Adipocyte (in vitro differentiated cells): Measurements from ENCODE around the gene ALPL.
"Not testable (repeated sequence)": the region's sequence is repeated elsewhere in the genome, so short reads cannot be mapped to it uniquely, and the experiment has no call there.

Source experiments
- DNase-seq: peaks from one replicate; pipeline ENCODE4 v3.0.0-alpha.2; 2015; ENCODE audit warnings: low read depth
- H3K27me3 ChIP-seq: replicated peaks from 2 replicates; pipeline ENCODE4 v1.7.0; 2013; ENCODE audit warnings: mild to moderate bottlenecking, low read length, moderate library complexity; ENCODE audit not compliant: control insufficient read depth, insufficient read depth
- H3K36me3 ChIP-seq: 2 replicates; pipeline ENCODE4 v1.7.0; 2013; ENCODE audit warnings: low read length, mild to moderate bottlenecking, moderate library complexity; ENCODE audit not compliant: control insufficient read depth, insufficient read depth, severe bottlenecking
- H3K4me1 ChIP-seq: 2 replicates; pipeline ENCODE4 v1.7.0; 2013; ENCODE audit warnings: mild to moderate bottlenecking, low read length, moderate library complexity; ENCODE audit not compliant: control insufficient read depth, insufficient read depth
- H3K4me3 ChIP-seq: 2 replicates; pipeline ENCODE4 v1.7.0; 2013; ENCODE audit warnings: mild to moderate bottlenecking, low read length, moderate library complexity
- H3K9ac ChIP-seq: 2 replicates; pipeline ENCODE4 v1.7.0; 2013; ENCODE audit warnings: mild to moderate bottlenecking, low read length, moderate library complexity
- H3K9me3 ChIP-seq: 2 replicates; pipeline ENCODE4 v1.7.0; 2013; ENCODE audit warnings: mild to moderate bottlenecking, low read length, moderate library complexity; ENCODE audit not compliant: control insufficient read depth

Gene ALPL

DNA sequence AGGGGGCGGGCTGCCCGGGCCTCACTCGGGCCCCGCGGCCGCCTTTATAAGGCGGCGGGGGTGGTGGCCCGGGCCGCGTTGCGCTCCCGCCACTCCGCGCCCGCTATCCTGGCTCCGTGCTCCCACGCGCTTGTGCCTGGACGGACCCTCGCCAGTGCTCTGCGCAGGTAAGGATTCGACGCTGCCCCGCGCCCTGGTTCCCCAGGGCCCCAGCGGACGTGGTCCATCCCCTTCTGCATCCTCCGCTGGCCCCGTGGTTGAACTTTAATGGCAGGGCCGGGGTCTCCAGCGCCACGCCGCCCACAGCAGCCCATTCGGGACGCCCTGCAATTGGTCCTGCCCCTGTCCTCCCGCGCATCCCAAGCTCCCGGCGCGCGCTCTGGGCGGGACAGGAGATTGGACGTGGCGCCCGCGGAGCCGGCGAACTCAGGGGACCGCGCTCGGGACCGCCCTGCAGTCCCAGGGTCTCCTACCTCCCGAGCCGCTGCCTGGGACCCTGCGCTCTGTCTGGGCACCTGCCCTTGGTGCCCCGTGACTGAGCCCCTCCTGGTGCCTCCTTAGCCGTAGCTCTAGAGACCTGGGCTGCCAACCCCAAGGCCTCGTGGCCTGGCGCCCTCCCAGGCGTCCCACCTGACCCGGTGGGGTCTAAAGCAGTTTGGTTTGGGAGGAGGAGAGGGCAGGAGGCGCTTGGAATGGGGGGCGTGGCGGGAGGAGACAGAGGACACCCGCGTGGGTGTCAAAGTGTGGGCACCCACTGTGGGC is at the start of gene ALPL:
Gene ALPL, plus strand, starts transcription at position 73 of the 762 bp plus-strand sequence. CDS start 44,659 bp downstream, outside the sequence.
- H3K4me3 ChIP-seq = peak within 1 kb of the TSS; percentile 79
- H3K27me3 ChIP-seq = peaks cover 15% of the 10 kb centered on the region
- H3K9ac ChIP-seq = peak within 1 kb of the TSS; percentile 85
- peaks cover 40% of the 10 kb centered on the region for H3K4me1 ChIP-seq
- DNase-seq = no peak
- H3K36me3 ChIP-seq = no peaks in the 10 kb centered on the region
- H3K9me3 ChIP-seq = no peaks in the 10 kb centered on the region

DNA sequence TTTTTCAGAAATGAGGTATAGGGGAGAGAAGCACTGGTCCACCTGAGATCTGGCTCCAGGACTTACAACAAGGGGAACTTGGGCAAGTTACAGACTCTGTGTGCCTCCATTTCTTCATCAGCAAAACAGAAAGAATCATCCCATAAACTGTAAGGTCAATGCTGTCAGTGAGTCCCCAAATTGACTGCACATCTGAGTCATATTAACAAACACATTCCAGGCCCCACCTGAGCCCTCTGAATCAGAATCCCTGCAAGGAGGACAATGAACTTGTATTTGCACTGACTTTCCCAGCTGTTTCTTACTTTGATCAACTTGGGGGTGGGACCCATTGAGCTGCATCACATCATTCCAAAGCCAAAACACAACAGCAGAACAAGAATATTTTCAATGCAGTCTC is 44.1 kb upstream of the ALPL start:
- H3K4me3 ChIP-seq, H3K27me3 ChIP-seq, H3K36me3 ChIP-seq, H3K9ac ChIP-seq, DNase-seq, H3K4me1 ChIP-seq, H3K9me3 ChIP-seq: not testable (repeated sequence)

DNA sequence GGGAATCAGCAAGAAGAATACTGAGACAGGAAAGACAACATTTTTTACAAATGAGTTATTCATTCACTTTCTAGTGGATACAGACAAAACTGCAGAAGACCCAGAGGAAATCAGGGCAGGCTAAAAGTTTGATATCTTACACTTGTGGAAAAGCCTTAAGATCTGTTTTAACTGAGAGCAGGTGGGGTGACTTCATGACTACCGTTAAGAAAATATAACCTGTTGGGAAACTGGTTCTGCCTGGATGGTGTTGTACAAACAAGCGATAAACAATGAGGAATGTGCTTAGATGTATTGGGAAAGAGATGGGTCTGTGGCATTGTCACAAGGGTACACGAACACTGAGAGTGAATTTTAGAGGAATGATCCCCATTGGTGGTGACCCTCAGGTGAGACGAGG is 41.3 kb upstream of the ALPL start:
- DNase-seq, H3K27me3 ChIP-seq, H3K4me1 ChIP-seq, H3K4me3 ChIP-seq, H3K9me3 ChIP-seq, H3K9ac ChIP-seq: not testable (repeated sequence)
- peaks cover 16% of the 10 kb centered on the region for H3K36me3 ChIP-seq

DNA sequence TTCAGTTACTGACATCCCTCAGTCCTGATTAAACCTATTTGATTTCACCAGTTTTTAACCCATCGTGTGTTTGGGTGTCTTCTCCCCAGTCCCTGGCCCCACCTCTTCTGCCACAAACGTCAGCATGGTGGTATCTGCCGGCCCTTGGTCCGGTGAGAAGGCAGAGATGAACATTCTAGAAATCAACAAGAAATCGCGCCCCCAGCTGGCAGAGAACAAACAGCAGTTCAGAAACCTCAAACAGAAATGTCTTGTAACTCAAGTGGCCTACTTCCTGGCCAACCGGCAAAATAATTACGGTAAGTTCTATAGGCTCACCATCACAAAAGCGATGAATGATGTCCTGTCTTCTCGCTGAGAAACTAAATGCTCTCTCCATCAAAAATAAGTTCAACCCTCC is 40.6 kb upstream of the ALPL start:
- Histone ChIP-seq H3K9ac (no peak overlapping the region), H3K9me3 (no peaks in the 10 kb centered on the region), H3K36me3 (peaks cover 23% of the 10 kb centered on the region), H3K4me3 (no peak overlapping the region), H3K4me1 (no peaks in the 10 kb centered on the region), H3K27me3 (no peaks in the 10 kb centered on the region)
- no peak for DNase-seq

DNA sequence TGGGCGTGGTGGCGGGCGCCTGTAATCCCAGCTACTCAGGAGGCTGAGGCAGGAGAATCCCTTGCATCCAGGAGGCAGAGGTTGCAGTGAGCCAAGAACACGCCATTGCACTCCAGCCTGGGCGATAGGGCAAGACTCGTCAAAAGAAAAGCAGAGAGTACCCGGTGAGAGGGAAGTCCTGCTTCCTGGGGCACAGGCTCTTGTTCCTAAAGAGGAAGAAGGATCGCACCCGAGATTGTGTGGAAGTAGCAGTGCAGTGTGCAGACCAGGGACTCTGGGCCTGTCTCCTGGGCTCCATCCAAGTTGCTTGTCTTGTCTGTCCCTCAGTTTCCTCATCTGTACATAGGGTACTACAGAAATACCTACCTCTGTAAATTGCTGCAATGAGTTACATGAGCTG is 39.6 kb upstream of the ALPL start:
- H3K9me3 ChIP-seq = no peaks in the 10 kb centered on the region
- no peak for DNase-seq
- H3K9ac ChIP-seq = no peak overlapping the region
- H3K36me3 ChIP-seq = peaks cover 27% of the 10 kb centered on the region
- H3K27me3 ChIP-seq = no peaks in the 10 kb centered on the region
- no peak overlapping the region for H3K4me3 ChIP-seq
- H3K4me1 ChIP-seq = no peaks in the 10 kb centered on the region

DNA sequence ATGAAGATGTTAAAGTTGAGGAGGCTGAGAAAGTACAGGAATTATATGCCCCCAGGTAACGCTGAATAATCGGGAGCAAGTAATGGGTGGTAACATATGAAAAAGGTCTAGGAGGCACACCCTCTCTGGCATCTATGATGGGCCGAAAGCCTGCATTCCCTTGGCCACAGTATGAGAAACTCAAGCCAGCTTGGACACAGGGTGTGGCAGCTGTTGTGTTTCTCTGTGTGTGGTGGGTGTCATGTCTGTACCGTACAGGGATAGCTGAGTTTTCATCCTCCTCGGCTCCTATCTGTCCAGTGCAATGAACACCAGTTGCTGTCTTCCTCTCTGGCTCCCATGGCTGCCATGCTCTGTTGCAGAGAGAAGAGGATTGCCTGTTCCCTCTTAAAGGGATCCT is 36.4 kb upstream of the ALPL start:
- no peak for DNase-seq
- Histone ChIP-seq H3K36me3 (peaks cover 30% of the 10 kb centered on the region), H3K9me3 (no peaks in the 10 kb centered on the region), H3K9ac (no peak overlapping the region), H3K27me3 (no peaks in the 10 kb centered on the region), H3K4me3 (no peak overlapping the region), H3K4me1 (no peaks in the 10 kb centered on the region)

DNA sequence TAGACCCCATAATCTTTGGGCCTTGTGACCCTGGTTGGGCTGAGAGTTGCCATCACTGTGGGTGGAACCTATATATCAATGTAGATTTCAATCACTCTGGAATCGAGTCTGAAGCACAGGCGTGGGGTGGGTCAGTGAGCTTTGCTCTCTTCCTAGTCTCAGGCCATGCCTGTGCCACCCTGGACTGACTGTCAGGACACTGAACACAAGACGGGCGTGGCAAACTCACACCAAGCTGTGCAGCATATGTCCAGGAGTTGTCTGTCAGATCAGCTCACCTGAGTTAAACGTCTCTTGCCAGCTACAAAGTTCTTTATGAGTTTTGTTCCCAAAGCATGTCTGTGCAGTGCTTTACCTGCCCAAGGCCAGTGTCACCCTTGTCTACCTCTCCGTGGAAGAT is 30.9 kb upstream of the ALPL start:
- peaks cover 35% of the 10 kb centered on the region for H3K36me3 ChIP-seq
- no peak overlapping the region for H3K9ac ChIP-seq
- no peaks in the 10 kb centered on the region for H3K9me3 ChIP-seq
- H3K27me3 ChIP-seq = no peaks in the 10 kb centered on the region
- H3K4me3 ChIP-seq = no peak overlapping the region
- DNase-seq = no peak
- no peaks in the 10 kb centered on the region for H3K4me1 ChIP-seq

DNA sequence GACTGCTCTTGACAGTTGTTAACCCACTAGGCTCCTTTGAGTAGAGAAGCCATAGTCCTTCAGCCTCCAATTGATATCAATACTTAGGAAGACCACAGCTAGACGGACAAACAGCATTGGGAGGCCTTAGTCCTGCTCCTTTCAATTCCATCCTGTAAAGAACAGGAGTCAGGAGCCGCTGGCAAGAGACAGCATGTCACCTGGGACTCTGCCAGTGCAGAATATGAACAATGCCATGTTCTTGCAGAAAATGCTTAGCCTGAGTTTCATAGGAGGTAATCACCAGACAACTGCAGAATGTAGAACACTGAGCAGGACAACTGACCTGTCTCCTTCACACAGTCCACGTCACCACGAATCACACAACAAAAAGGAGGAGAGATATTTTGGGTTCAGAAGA is 25.3 kb upstream of the ALPL start:
- not testable (repeated sequence) for H3K4me3 ChIP-seq, H3K9ac ChIP-seq, H3K36me3 ChIP-seq, DNase-seq, H3K4me1 ChIP-seq, H3K27me3 ChIP-seq, H3K9me3 ChIP-seq

DNA sequence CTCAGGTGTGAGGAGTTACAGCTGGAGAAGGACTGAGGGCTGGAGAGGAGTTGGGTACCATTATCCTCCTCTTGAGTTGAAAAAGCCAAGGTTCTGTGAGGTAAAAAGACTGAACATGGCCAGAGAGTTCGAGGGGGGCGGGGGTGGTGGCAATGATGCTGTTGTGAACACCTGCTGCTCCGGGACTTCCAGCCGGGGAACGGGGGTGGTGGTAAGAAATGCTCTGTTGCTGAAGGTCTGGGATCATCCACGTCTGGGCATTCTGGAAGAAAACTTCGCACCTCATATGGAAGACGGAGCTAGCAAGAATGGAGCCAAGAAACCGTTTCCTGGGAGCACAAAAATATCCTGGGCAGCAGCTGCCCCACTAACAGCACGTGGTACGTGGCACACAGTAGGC is 20.1 kb upstream of the ALPL start:
- no peaks in the 10 kb centered on the region for H3K9me3 ChIP-seq

DNA sequence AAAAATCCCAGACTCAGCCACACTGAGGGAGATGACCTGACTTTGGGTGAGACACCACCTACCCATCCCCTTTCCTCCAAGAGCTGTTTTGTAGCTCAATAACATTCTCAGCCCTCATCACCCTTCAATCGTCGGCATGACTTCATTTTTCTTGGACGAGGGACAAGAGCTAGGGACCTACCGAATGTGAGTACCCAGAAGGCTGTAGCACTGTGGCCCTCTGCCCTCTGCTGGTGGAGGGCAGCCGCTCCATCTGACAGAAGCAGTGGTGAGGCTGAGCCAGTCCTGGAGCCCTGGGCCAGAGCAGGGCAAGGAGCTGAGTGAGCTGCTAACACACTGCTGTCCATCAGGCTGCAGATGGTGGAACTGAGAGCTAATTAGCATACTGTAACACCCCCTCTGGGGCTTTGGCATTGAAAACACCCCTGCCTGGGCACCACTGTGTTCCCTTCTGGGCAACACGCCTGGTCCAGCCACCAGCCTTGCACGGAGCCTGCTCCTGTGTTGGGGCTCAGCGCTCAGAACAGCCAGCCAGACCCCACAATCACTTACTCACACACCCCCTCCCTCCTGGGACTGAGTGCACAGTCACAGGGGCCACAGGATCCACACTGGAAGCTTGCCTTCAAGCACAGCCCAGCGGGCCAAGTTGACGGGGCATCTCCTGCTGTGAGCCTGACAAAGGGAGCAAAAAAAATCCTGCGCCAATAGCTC is 18.3 kb upstream of the ALPL start:
- Histone ChIP-seq H3K9me3 (no peaks in the 10 kb centered on the region), H3K36me3 (no peaks in the 10 kb centered on the region), H3K27me3 (peaks cover 29% of the 10 kb centered on the region), H3K4me1 (peaks cover 8% of the 10 kb centered on the region), H3K9ac (no peak overlapping the region), H3K4me3 (no peak overlapping the region)
- peak; percentile 79 for DNase-seq

More for the DNA sequence above, 20.1 kb upstream of the ALPL start:
- no peak overlapping the region for H3K9ac ChIP-seq
- H3K27me3 ChIP-seq = peaks cover 19% of the 10 kb centered on the region
- H3K4me3 ChIP-seq = no peak overlapping the region
- DNase-seq = no peak
- no peaks in the 10 kb centered on the region for H3K36me3 ChIP-seq
- peaks cover 8% of the 10 kb centered on the region for H3K4me1 ChIP-seq

DNA sequence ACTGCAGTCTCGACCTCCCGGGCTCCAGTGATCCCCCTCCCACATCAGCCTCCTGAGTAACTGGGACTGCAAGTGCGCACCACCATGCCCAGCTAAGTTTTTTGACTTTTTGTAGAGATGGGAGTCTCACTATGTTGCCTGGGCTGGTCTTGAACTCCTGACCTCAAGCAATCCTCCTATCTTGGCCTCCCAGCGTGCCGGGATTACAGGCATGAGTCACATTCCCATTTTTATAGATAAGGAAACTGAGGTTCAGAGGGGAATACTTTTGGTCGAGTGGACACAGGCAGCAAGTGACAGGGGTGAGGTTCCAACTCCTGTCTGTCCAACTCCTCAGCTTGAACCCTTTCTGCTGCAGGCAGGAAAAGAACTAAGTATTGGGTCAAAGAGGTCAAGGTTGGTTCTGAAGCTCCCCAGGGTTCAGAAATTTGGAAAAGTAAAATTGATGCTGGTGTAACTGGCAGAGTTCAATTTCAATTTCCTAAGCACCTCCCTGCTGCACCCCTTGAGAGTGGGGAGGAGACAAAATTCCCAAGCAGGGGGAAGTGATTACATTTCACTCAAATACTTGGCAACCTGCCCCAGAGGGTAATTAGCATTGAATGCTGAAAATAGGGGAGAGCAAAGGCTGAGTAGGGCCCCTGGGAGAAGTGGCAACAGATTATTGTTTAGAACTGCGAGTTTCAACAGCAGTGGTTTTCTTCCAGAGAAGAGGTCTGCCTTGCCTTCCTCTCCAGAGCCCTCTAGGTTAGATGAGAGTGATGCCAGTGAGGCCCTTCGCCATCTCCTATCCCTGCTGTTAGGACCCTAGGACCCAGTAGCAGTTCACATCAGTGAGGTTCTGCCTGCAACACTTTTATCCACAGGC is 17.5 kb upstream of the ALPL start:
- no peaks in the 10 kb centered on the region for H3K36me3 ChIP-seq
- peaks cover 32% of the 10 kb centered on the region for H3K27me3 ChIP-seq
- no peaks in the 10 kb centered on the region for H3K9me3 ChIP-seq
- no peak overlapping the region for H3K9ac ChIP-seq
- H3K4me3 ChIP-seq = no peak overlapping the region
- peak; percentile 66 for DNase-seq
- H3K4me1 ChIP-seq = peaks cover 8% of the 10 kb centered on the region
